ENCODE data around the gene BLCAP.

The BLCAP gene

DNA sequence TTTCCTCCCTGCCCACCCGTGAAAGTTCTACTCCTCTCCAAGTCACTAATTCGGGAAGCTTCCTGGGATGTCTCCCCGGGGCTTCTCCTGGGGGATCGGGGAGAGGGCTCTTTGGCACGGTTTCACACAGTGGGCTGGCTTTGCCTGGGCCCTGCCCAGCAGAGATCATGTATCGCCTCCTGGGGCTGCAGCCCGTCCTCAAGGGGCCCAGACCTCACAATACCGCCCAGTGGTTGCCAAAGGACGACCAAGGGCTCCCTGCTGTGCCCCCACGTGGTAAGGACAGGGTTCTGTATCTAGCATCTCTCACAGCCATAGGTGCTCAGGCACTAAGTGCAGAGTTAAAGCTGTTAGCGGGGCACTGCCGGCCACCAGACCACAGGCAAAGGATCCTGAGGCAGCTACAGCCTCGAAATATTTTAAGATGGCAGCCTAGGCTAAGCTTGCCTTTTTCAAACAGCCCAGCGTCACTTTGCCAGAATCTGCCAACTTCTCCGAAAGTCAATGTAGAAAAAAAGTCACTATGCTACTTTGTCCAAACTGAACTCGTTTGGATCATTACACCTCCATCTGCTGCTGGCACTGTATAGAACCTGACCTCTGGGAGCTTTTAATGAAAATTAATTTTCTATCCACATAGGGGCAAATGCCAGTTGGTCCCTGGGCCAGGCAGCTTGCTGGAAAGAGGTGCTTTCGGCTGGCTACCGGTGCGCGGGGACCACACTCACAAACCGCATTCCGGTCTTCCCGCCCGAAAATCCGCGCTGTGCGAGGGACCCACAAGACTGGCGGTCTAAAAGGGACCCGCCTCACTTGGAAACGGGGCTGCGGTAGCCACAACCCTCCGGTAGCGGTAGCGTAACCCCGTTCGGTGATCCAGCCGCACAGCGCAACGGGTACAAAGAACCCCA, 7.9 kb downstream of the BLCAP start:
- in situ Hi-C loops (cut with MboI; ENCODE audit: low sequenced_read_pairs), result no loop called here

DNA sequence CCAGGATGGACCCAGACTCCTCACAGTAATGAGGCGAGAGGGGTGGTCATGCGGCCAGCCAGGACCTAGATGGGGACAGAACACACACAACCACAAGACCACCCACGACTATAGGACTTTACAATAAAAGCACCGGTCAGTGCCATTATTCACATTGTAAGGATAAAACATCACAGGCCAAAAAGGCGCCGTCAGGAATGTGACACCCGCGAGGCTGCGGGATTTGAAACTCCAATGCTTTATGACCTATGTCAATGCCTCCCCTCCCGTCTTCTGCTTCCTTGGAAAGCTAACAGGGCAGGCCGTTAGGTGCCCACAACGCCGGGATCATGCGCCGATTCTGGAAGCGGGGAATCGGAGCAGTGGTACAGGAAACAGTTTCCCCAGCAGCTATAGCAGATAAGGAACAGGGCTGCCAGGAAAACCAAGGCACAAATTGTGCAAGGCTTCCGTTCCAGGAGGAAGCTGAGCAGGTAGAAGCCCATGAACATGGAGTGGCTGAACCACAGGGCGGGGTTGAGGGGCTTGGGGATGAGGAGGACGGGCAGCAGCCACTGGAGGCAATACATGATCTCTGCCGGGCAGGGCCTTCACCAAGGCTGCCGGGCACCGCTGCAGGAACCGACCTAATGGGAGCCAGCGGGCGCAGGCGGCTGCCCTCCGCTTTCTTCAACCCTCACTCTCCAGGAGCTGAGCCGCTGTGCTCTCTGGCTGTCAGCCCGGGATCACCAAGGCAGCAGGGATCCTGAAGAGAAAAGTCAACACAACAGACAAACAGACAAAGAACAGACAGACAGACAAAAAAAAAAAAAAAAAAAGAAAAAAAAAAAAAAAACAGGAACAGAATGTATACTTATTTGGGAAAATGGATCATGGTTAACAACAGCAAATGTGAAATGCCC, 8.8 kb downstream of the BLCAP start:
- in situ Hi-C loops (cut with MboI; ENCODE audit: low sequenced_read_pairs), result no loop called here

GRCh38 chr20:37518059-37518458, 9.6 kb downstream of the BLCAP start:
- in situ Hi-C loops (cut with MboI; ENCODE audit: low sequenced_read_pairs), result no loop called here

- in situ Hi-C loops (cut with MboI; ENCODE audit: low sequenced_read_pairs), result no loop called here
Measured at GRCh38 chr20:37516811-37517750, 10.6 kb downstream of the BLCAP start.

DNA sequence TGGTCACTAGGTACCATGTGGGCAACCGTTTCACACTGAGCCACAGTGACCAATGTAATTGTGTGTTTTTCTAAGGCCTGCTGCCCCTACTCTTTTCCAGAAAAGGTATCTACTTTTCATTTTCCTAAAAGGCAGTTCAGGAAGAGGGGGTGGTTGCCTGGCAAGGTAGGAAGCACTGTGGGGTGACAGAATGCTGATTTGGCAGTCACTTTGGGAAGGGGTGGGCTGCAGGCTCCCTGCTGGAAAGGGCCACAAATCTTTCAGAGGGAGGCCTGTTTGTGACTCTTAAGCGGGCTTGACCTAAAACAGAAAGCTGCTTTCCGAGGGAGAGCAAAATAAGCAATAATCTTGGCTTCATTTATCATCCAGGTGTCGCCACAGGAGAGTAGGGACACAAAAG, 11.8 kb downstream of the BLCAP start:
- in situ Hi-C loops (cut with MboI; ENCODE audit: low sequenced_read_pairs), result no loop called here

GRCh38 chr20:37513779-37514359, 13.8 kb downstream of the BLCAP start:
- in situ Hi-C loops (cut with MboI; ENCODE audit: low sequenced_read_pairs), result no loop called here

DNA sequence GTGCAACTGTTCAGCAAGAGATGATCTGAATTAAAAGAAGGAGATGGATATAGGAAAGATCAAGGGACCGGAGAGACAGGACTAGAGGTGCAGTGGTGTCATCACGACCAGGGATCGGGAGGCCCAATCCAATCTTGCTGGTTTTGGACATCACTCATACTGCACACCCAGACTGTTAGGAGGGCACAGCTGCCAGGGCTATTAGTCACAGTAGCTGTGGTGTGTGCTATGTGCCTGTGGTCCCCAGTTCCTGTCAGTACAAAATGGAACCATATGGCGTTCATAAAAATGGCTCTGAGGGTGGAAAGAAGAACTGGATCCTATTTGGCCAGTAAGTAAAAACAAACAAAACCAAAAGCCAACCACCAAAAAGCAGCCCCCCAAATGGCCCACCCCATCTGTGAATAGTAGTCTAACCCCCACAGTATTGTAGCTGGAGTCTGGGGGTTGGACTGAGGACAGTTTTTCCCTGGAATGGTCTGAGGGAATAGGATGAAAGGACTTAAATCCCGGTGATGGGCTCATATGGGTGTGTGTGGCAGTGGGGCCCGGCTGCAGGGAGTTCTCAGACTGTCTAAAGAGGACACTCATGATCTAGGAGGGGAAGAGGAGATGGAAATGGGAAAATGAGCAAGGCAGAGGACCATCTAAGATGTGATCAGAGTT, 15.9 kb downstream of the BLCAP start:
- in situ Hi-C loops (cut with MboI; ENCODE audit: low sequenced_read_pairs), result no loop called here

DNA sequence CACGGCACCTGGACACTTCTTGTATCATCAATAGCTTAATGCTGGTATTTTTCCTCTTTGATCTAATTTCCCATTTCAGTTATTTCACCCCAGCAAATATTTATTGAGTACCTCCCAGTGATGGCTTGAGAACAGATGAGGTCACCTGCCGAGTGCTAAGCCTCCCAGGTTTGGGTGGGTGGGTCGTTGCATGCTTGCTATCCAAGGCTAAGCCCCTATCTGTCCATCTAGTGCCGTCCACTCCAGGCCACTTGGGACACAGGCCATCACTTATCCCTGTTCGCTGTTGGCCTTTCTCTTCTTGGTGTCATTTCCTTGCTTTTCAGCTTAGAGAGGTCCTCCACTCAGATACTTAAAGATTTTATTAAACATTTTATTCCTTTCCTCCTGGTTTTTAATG, 17.4 kb downstream of the BLCAP start:
- in situ Hi-C loops (cut with MboI; ENCODE audit: low sequenced_read_pairs), result no loop called here

DNA sequence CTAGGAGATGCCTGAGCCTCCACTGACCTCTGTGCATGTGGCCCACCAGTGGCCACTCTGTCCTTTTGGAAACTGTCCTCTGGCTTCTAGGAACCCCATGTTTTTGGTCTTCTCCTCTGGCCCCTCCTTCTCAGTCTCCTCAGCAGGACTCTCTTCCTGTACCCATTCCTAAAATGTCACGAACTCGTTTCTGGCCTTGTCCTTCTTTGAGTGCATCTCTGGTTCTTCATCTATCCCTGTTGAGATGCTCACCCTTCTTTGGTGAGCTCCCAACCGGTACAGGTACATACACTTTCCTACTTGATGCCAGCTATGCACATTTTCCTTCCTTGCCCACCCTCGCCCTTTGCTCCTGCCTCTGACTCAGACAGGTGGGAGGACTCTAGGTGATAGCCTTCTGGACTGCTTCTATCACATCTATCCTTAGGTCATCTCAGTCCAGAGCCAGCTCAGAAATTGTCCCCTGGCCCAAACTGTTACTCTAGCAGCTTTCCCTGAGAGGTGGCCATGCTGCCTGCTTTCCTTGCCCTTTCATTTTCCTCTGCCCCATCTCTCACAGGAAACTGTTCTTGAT, 21.4 kb downstream of the BLCAP start:
- in situ Hi-C loops (cut with MboI; ENCODE audit: low sequenced_read_pairs), result no loop called here

GRCh38 chr20:37505263-37506151, 22.2 kb downstream of the BLCAP start:
- in situ Hi-C loops (cut with MboI; ENCODE audit: low sequenced_read_pairs), result no loop called here

DNA sequence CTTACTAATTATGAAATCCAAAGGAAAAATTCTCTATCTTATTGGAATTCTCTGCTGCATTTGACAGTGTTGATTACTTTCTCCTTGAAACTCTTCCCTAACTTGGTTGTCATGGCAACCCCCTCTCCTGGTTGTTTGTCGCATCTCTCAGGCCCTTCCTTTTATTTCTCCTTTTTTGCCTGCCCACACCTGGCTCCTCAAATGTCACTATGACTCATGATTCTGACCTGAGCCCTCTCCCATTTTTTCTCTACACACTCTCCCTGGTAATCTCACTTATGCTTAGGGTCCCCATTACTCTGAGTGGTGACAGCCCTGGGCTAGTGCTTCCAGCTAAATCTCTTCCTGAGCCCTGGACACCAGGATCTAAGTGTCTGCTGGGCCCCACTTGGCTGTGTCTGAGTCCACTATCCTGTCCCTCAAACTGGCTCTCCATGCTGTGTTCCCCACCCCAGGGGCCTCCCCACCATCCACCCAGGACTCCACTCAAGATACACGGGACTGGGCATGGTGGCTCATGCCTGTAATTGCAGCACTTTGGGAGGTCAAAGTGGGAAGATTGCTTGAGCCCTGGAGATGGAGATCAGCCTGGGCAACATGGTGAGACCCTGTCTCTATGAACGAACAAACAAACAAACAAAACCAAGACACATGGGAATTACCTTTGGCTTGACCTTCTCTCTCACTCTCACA, 23.1 kb downstream of the BLCAP start:
- in situ Hi-C loops (cut with MboI; ENCODE audit: low sequenced_read_pairs), result no loop called here

DNA sequence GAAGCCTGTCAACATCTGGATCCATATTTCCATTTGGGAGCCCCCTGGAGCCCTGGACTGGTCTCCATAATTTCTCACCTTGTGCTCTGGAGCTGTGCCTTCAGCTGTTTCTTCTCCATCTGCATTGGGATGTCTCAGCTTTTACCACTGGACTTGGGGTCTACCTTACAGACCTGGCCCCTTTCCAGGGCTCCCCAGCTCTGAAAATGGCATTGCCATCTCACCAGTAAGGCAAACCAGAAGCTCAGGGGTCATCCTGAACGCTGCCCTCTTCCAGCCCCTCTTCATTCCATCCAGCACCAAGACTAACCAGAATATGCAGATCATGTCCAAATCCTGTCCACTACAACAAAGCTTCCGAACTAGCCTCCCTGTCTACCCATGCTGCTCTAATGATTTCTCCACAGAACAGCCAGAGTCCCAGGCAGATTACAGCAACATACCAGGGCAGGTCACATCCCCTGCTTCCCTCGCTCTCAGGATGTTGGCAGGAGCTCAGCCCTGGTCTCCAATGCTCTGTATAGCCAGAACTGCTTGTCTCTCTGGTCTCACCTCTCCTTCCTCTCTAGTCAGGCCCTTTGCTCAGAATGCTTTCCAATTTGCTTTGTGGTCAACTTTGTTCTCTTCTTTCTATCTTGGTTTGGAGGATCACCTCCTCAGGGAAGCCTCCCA, 24.3 kb downstream of the BLCAP start:
- in situ Hi-C loops (cut with MboI; ENCODE audit: low sequenced_read_pairs), result no loop called here

DNA sequence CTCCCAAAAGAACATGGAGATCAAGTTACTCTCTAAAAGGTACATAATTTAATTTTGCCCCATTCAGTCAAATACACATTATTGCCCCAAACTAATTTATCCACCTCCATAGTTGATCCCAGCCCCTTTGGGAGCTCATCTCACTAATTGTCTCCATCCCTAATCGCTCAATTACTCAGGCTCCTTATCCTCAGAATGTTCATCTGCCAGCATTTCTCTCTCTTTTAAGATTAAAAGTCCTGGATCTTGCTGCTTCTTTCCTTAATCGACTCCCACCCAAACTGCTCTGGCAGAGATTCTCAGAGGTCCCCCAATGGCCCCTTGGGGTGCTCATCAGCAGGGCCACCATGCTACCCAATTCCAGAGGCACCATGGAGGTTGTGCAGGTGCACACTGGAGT, 25.0 kb downstream of the BLCAP start:
- in situ Hi-C loops (cut with MboI; ENCODE audit: low sequenced_read_pairs), result no loop called here

DNA sequence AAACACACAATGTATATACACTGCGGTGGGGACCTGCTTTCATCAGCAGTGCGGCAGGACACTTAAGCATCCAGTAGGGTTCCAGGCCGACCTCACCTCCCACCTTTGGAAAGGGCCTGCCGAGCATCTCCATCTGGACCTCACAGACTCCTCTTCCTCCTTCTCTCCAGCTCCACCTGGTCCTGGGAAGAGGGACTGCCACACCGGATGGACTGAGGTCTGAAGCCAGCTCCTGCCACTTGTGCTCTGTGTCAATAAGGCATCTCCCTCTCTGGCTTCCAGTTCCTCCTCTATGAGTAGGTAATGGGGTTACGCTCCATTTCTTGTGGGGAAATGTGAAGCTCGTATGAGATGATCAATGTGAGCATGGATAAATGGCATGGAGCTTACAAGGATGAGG, 25.7 kb downstream of the BLCAP start:
- in situ Hi-C loops (cut with MboI; ENCODE audit: low sequenced_read_pairs), result no loop called here

DNA sequence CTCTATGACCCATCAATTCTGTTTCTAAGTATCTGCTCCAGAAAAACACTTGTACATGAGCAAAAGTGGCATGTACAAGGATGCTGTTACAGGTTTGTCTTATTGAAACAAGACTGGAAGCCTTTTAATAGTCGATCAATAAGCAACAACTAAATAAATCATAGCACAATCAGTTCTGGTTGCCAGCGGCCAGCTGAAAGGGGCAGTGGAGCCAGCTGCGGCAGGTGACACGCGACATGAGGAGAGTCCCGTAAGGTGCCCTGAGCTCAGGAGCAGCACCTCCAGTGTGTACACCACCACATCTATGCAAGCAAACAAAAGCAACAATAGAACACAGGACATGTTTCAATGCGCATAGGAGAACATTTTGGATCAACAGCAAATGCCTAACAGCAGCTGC, 27.4 kb downstream of the BLCAP start:
- in situ Hi-C loops (cut with MboI; ENCODE audit: low sequenced_read_pairs), result no loop called here

- in situ Hi-C loops (cut with MboI; ENCODE audit: low sequenced_read_pairs), result no loop called here
Measured at GRCh38 chr20:37498066-37498665, 29.5 kb downstream of the BLCAP start.

DNA sequence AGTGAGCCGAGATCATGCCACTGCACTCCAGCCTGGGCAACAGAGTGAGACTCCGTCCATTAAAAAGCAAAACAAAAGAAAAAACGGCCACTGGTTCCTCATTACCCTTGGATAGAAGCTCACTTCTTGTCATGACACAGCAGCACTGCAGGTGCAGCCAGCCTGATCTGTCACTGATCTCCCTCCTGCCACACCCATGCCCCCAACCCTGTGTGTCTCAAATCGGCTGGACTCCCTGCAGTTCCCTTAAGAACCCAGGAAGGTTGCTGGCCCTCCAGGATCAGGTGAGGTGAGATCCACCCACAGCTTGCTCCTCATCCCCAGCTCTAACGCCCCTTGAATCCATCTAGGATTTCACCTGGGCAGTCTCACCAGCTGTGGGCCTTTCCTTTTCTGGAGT, 32.9 kb downstream of the BLCAP start:
- in situ Hi-C loops (cut with MboI; ENCODE audit: low sequenced_read_pairs), result no loop called here
